GM23338 (cell line): Measurements from ENCODE around the gene DEK. TPM values are rescaled to one million over a fixed set of nuclear protein-coding genes. Genes with fewer than 3 reads are reported as not detected.
A peak's percentile ranks its signal among the peaks of the same experiment; 100 is the strongest.

Experiments used
- ATAC-seq: fragments of 200-7000 bp; cut with Tn5 transposase; 3 replicates; pipeline ENCODE4 v1.9.1; 2020
- DNase-seq: peaks from one replicate; pipeline ENCODE4 v3.0.0-alpha.2; 2015; ENCODE audit warnings: low spot score
- H2AFZ ChIP-seq: fragments of 200-600 bp; sonication (generic); 2 replicates; pipeline ENCODE4 v1.8.0; 2016; ENCODE audit warnings: antibody characterized with exemption, mild to moderate bottlenecking, moderate library complexity
- H3F3A ChIP-seq: fragments of 200-600 bp; sonication (generic); replicated peaks from 2 replicates; pipeline ENCODE4 v1.8.0; 2017; ENCODE audit warnings: antibody characterized with exemption, mixed run types, low read depth
- H3K27ac ChIP-seq: fragments of 200-600 bp; sonication (generic); 2 replicates; pipeline ENCODE4 v1.6.1; 2016; ENCODE audit warnings: low read depth
- H3K27me3 ChIP-seq: fragments of 200-600 bp; sonication (generic); 2 replicates; pipeline ENCODE4 v1.8.0; 2016; ENCODE audit warnings: mild to moderate bottlenecking, mixed run types, moderate library complexity; ENCODE audit not compliant: insufficient read depth
- H3K36me3 ChIP-seq: fragments of 200-600 bp; sonication (generic); 2 replicates; pipeline ENCODE4 v1.8.0; 2016; ENCODE audit warnings: mild to moderate bottlenecking; ENCODE audit not compliant: insufficient read depth
- H3K4me1 ChIP-seq: fragments of 200-600 bp; sonication (generic); 2 replicates; pipeline ENCODE4 v1.8.0; 2016; ENCODE audit warnings: mild to moderate bottlenecking, moderate library complexity; ENCODE audit not compliant: insufficient read depth
- H3K4me2 ChIP-seq: fragments of 200-600 bp; sonication (generic); 2 replicates; pipeline ENCODE4 v1.7.1; 2017; ENCODE audit warnings: mixed run types
- H3K4me3 ChIP-seq: fragments of 200-600 bp; sonication (generic); 2 replicates; pipeline ENCODE4 v1.6.1; 2016; ENCODE audit warnings: mixed run types
- H3K79me2 ChIP-seq: fragments of 200-600 bp; sonication (generic); replicated peaks from 2 replicates; pipeline ENCODE4 v1.8.0; 2017; ENCODE audit warnings: mild to moderate bottlenecking; ENCODE audit not compliant: insufficient read depth
- H3K9me2 ChIP-seq: fragments of 200-600 bp; sonication (generic); 2 replicates; pipeline ENCODE4 v1.8.0; 2017; ENCODE audit not compliant: insufficient read depth
- H4K20me1 ChIP-seq: fragments of 200-600 bp; sonication (generic); replicated peaks from 2 replicates; pipeline ENCODE4 v1.8.0; 2017; ENCODE audit warnings: mild to moderate bottlenecking; ENCODE audit not compliant: insufficient read depth
- H3K27ac Mint-ChIP-seq: 2 replicates; pipeline ENCODE4 v1.8.0; 2020; ENCODE audit warnings: inconsistent platforms, mild to moderate bottlenecking, moderate library complexity, mixed read lengths
- H3K27me3 Mint-ChIP-seq: 3 replicates; pipeline ENCODE4 v1.8.0; 2022; ENCODE audit warnings: low read depth, mild to moderate bottlenecking, moderate library complexity, mixed read lengths, inconsistent platforms; ENCODE audit not compliant: insufficient read depth, poor library complexity
- H3K36me3 Mint-ChIP-seq: 3 replicates; pipeline ENCODE4 v1.8.0; 2021; ENCODE audit warnings: low read depth, mild to moderate bottlenecking, inconsistent platforms, moderate library complexity, mixed read lengths
- H3K4me1 Mint-ChIP-seq: 3 replicates; pipeline ENCODE4 v1.8.0; 2020; ENCODE audit warnings: mild to moderate bottlenecking, inconsistent platforms, mixed read lengths
- H3K4me3 Mint-ChIP-seq: 3 replicates; pipeline ENCODE4 v1.8.0; 2021; ENCODE audit warnings: moderate library complexity, mild to moderate bottlenecking, inconsistent platforms, mixed read lengths
- H3K9me3 Mint-ChIP-seq: 3 replicates; pipeline ENCODE4 v1.8.0; 2020; ENCODE audit warnings: moderate library complexity, mild to moderate bottlenecking, inconsistent platforms, mixed read lengths
- CREB1 ChIP-seq: fragments of 250-450 bp; sonication (Bioruptor Pico); IDR thresholded peaks from 2 replicates; pipeline ENCODE4 v1.5.0; 2020; ENCODE audit warnings: low read depth, mild to moderate bottlenecking, moderate library complexity
- EZH2 ChIP-seq: fragments of 200-600 bp; sonication (generic); IDR thresholded peaks from one replicate; pipeline ENCODE4 v1.8.0; 2017; ENCODE audit warnings: antibody characterized with exemption, mild to moderate bottlenecking, low read depth; ENCODE audit not compliant: unreplicated experiment
- EZH2phosphoT487 ChIP-seq: fragments of 200-600 bp; sonication (generic); IDR thresholded peaks from one replicate; pipeline ENCODE4 v1.8.1; 2018; ENCODE audit warnings: antibody characterized with exemption; ENCODE audit not compliant: unreplicated experiment
- JUNB ChIP-seq: IDR thresholded peaks from one replicate; pipeline ENCODE4 v1.6.1; 2016; ENCODE audit warnings: antibody characterized with exemption; ENCODE audit not compliant: unreplicated experiment
- NANOG ChIP-seq: IDR thresholded peaks from 2 replicates; pipeline ENCODE4 v1.6.1; 2016; ENCODE audit warnings: antibody characterized with exemption, borderline replicate concordance
- POLR2AphosphoS5 ChIP-seq: IDR thresholded peaks from 2 replicates; pipeline ENCODE4 v1.6.1; 2016; ENCODE audit warnings: antibody characterized with exemption, low read depth
- STAT1 ChIP-seq: IDR thresholded peaks from one replicate; pipeline ENCODE4 v1.6.1; 2016; ENCODE audit warnings: antibody characterized with exemption; ENCODE audit not compliant: unreplicated experiment
- ZNF114 ChIP-seq: fragments of 250-450 bp; sonication (Bioruptor Pico); IDR thresholded peaks from 2 replicates; pipeline ENCODE4 v1.5.0; 2020; ENCODE audit warnings: mild to moderate bottlenecking, moderate library complexity
- ZNF331 ChIP-seq: fragments of 250-450 bp; sonication (Bioruptor Pico); IDR thresholded peaks from 2 replicates; pipeline ENCODE4 v1.5.0; 2020; ENCODE audit warnings: low read depth, mild to moderate bottlenecking, moderate library complexity
- polyA plus RNA-seq: library from polyadenylated mRNA; unstranded; fragments of >200 nt; fragmentation: Nextera tagmentation; extraction: Ambion mirVana; gene quantifications from 2 replicates; pipeline ENCODE4 v1.2.1, GENCODE V29; 2016
- total RNA-seq: library from RNA; depleted of rRNA; stranded (reverse); fragments of >200 nt; shearing (Covaris generic); gene quantifications from 2 replicates; pipeline ENCODE4 v1.2.3, GENCODE V29; 2014
- TF ChIP-seq, protein P1 (sequence below): fragments of 250-450 bp; sonication (Bioruptor Pico); IDR thresholded peaks from 2 replicates; pipeline ENCODE4 v1.5.0; 2020; ENCODE audit warnings: mild to moderate bottlenecking, moderate library complexity
- TF ChIP-seq, protein P2 (sequence below), 2 experiments: fragments of 200-600 bp in 1 of 2; sonication (generic) in 1 of 2; conservative IDR thresholded peaks; 2 replicates each; pipeline versions ENCODE4 v1.5.1 to v1.6.1; 2016 to 2017; ENCODE audit warnings: antibody characterized with exemption in 2 of 2, low read depth in 2 of 2, mild to moderate bottlenecking in 2 of 2, moderate library complexity in 1 of 2
- TF ChIP-seq, protein P3 (sequence below): IDR thresholded peaks from 2 replicates; pipeline ENCODE4 v1.6.1; 2016; ENCODE audit warnings: antibody characterized with exemption
- TF ChIP-seq, protein P4 (sequence below): IDR thresholded peaks from one replicate; pipeline ENCODE4 v1.6.1; 2018; ENCODE audit warnings: antibody characterized with exemption; ENCODE audit not compliant: unreplicated experiment

DEK gene
- total and polyA plus RNA-seq, 2 experiments from 2014 or later: 218 to 582 TPM

DNA sequence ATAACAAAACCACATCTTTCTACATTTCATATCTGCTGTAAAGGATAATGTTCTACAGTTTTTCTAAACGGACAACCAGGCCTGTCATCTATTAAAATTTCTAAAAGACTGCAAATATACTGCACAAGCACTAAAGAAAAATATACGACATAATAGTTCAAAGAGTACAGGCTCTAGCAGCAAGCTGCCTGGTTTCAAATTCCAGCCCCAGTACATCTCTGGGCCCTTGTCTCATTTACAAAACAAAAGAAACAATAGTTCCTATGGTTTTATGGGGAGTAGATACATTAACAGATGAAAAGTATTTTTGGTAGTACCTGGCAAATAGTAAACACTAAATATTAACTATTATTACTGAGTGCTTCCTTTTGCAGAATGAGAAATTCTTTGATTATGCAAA lies 24.1 kb downstream of the DEK start:
- no peak; the same call in 2 of the 3 replicates for ATAC-seq
- Histone ChIP-seq H3K4me2 (no peak overlapping the region), H3K27ac (peak overlapping the region; percentile 4; the same call in 1 of the 2 replicates), H3K4me1 (no peaks in the 10 kb centered on the region), H4K20me1 (peaks cover 16% of the 10 kb centered on the region), H3K9me2 (no peaks in the 10 kb centered on the region), H3K36me3 (peaks cover 41% of the 10 kb centered on the region), H3K27me3 (no peaks in the 10 kb centered on the region), H3K4me3 (no peak overlapping the region), H3K79me2 (peaks cover 99% of the 10 kb centered on the region), H3F3A (no peaks in the 10 kb centered on the region), H2AFZ (no peak overlapping the region)
- DNase-seq: no peak
- Mint-ChIP-seq H3K36me3 (peaks cover 92% of the 10 kb centered on the region), H3K4me3 (no peak overlapping the region), H3K27me3 (peaks cover 7% of the 10 kb centered on the region), H3K4me1 (peaks cover 23% of the 10 kb centered on the region; the same call in 2 of the 3 replicates), H3K9me3 (peaks cover 7% of the 10 kb centered on the region; the same call in 2 of the 3 replicates), H3K27ac (no peak overlapping the region; the same call in 1 of the 2 replicates)
- TF ChIP-seq EZH2 (no peak), JUNB (no peak), POLR2AphosphoS5 (no peak), ZNF331 (CRISPR knock-in tag) (no peak), CREB1 (CRISPR knock-in tag) (no peak), ZNF114 (CRISPR knock-in tag) (no peak), STAT1 (no peak), EZH2phosphoT487 (no peak), NANOG (no peak)
- TF ChIP-seq, protein P1, sequence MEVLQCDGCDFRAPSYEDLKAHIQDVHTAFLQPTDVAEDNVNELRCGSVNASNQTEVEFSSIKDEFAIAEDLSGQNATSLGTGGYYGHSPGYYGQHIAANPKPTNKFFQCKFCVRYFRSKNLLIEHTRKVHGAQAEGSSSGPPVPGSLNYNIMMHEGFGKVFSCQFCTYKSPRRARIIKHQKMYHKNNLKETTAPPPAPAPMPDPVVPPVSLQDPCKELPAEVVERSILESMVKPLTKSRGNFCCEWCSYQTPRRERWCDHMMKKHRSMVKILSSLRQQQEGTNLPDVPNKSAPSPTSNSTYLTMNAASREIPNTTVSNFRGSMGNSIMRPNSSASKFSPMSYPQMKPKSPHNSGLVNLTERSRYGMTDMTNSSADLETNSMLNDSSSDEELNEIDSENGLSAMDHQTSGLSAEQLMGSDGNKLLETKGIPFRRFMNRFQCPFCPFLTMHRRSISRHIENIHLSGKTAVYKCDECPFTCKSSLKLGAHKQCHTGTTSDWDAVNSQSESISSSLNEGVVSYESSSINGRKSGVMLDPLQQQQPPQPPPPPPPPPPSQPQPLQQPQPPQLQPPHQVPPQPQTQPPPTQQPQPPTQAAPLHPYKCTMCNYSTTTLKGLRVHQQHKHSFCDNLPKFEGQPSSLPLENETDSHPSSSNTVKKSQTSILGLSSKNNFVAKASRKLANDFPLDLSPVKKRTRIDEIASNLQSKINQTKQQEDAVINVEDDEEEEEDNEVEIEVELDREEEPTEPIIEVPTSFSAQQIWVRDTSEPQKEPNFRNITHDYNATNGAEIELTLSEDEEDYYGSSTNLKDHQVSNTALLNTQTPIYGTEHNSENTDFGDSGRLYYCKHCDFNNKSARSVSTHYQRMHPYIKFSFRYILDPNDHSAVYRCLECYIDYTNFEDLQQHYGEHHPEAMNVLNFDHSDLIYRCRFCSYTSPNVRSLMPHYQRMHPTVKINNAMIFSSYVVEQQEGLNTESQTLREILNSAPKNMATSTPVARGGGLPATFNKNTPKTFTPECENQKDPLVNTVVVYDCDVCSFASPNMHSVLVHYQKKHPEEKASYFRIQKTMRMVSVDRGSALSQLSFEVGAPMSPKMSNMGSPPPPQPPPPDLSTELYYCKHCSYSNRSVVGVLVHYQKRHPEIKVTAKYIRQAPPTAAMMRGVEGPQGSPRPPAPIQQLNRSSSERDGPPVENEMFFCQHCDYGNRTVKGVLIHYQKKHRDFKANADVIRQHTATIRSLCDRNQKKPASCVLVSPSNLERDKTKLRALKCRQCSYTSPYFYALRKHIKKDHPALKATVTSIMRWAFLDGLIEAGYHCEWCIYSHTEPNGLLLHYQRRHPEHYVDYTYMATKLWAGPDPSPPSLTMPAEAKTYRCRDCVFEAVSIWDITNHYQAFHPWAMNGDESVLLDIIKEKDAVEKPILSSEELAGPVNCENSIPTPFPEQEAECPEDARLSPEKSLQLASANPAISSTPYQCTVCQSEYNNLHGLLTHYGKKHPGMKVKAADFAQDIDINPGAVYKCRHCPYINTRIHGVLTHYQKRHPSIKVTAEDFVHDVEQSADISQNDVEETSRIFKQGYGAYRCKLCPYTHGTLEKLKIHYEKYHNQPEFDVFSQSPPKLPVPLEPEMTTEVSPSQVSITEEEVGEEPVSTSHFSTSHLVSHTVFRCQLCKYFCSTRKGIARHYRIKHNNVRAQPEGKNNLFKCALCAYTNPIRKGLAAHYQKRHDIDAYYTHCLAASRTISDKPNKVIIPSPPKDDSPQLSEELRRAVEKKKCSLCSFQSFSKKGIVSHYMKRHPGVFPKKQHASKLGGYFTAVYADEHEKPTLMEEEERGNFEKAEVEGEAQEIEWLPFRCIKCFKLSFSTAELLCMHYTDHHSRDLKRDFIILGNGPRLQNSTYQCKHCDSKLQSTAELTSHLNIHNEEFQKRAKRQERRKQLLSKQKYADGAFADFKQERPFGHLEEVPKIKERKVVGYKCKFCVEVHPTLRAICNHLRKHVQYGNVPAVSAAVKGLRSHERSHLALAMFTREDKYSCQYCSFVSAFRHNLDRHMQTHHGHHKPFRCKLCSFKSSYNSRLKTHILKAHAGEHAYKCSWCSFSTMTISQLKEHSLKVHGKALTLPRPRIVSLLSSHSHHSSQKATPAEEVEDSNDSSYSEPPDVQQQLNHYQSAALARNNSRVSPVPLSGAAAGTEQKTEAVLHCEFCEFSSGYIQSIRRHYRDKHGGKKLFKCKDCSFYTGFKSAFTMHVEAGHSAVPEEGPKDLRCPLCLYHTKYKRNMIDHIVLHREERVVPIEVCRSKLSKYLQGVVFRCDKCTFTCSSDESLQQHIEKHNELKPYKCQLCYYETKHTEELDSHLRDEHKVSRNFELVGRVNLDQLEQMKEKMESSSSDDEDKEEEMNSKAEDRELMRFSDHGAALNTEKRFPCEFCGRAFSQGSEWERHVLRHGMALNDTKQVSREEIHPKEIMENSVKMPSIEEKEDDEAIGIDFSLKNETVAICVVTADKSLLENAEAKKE (CRISPR knock-in tag): no peak
- TF ChIP-seq, protein P2, sequence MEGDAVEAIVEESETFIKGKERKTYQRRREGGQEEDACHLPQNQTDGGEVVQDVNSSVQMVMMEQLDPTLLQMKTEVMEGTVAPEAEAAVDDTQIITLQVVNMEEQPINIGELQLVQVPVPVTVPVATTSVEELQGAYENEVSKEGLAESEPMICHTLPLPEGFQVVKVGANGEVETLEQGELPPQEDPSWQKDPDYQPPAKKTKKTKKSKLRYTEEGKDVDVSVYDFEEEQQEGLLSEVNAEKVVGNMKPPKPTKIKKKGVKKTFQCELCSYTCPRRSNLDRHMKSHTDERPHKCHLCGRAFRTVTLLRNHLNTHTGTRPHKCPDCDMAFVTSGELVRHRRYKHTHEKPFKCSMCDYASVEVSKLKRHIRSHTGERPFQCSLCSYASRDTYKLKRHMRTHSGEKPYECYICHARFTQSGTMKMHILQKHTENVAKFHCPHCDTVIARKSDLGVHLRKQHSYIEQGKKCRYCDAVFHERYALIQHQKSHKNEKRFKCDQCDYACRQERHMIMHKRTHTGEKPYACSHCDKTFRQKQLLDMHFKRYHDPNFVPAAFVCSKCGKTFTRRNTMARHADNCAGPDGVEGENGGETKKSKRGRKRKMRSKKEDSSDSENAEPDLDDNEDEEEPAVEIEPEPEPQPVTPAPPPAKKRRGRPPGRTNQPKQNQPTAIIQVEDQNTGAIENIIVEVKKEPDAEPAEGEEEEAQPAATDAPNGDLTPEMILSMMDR (conservative IDR thresholded peaks at IDR 0.05; ENCODE audit: low read depth in 2 of 2): no peak
- TF ChIP-seq, protein P3, sequence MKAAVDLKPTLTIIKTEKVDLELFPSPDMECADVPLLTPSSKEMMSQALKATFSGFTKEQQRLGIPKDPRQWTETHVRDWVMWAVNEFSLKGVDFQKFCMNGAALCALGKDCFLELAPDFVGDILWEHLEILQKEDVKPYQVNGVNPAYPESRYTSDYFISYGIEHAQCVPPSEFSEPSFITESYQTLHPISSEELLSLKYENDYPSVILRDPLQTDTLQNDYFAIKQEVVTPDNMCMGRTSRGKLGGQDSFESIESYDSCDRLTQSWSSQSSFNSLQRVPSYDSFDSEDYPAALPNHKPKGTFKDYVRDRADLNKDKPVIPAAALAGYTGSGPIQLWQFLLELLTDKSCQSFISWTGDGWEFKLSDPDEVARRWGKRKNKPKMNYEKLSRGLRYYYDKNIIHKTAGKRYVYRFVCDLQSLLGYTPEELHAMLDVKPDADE: no peak
- TF ChIP-seq, protein P4, sequence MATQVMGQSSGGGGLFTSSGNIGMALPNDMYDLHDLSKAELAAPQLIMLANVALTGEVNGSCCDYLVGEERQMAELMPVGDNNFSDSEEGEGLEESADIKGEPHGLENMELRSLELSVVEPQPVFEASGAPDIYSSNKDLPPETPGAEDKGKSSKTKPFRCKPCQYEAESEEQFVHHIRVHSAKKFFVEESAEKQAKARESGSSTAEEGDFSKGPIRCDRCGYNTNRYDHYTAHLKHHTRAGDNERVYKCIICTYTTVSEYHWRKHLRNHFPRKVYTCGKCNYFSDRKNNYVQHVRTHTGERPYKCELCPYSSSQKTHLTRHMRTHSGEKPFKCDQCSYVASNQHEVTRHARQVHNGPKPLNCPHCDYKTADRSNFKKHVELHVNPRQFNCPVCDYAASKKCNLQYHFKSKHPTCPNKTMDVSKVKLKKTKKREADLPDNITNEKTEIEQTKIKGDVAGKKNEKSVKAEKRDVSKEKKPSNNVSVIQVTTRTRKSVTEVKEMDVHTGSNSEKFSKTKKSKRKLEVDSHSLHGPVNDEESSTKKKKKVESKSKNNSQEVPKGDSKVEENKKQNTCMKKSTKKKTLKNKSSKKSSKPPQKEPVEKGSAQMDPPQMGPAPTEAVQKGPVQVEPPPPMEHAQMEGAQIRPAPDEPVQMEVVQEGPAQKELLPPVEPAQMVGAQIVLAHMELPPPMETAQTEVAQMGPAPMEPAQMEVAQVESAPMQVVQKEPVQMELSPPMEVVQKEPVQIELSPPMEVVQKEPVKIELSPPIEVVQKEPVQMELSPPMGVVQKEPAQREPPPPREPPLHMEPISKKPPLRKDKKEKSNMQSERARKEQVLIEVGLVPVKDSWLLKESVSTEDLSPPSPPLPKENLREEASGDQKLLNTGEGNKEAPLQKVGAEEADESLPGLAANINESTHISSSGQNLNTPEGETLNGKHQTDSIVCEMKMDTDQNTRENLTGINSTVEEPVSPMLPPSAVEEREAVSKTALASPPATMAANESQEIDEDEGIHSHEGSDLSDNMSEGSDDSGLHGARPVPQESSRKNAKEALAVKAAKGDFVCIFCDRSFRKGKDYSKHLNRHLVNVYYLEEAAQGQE: no peak
